ENCODE measurements around the gene MYOD1.

MYOD1 gene

DNA sequence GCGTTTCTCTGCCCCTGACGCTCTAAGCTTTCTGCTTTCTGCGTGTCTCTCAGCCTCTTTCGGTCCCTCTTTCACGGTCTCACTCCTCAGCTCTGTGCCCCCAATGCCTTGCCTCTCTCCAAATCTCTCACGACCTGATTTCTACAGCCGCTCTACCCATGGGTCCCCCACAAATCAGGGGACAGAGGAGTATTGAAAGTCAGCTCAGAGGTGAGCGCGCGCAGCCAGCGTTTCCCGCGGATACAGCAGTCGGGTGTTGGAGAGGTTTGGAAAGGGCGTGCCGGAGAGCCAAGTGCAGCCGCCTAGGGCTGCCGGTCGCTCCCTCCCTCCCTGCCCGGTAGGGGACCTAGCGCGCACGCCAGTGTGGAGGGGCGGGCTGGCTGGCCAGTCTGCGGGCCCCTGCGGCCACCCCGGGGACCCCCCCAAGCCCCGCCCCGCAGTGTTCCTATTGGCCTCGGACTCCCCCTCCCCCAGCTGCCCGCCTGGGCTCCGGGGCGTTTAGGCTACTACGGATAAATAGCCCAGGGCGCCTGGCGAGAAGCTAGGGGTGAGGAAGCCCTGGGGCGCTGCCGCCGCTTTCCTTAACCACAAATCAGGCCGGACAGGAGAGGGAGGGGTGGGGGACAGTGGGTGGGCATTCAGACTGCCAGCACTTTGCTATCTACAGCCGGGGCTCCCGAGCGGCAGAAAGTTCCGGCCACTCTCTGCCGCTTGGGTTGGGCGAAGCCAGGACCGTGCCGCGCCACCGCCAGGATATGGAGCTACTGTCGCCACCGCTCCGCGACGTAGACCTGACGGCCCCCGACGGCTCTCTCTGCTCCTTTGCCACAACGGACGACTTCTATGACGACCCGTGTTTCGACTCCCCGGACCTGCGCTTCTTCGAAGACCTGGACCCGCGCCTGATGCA lies at the start of gene MYOD1:
Gene MYOD1 (plus strand): TSS at position 544 of the 910 bp plus-strand sequence. CDS start 212 bp downstream, at position 756.
- DNase-seq = peak; percentile 25

DNA sequence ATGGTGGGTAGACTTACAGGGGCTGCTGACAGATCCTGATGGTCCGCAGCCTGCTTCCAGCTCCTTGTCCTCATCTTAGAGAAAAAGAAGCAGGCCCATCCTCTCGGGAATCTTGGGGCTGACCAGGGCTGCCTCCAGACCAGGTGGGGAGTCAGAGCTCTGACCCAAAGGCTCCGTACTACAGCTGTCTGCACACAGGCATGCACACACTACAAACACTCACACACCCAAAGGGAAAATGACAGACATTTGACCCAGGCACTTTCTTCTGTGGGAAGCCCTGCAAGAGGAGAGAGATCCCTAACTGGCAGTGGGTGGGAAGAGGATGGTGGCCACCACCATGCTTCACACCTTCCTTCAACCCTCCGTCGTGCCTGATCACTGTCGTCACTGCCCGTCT lies 46.9 kb upstream of the MYOD1 start:
- DNase-seq = no peak

DNA sequence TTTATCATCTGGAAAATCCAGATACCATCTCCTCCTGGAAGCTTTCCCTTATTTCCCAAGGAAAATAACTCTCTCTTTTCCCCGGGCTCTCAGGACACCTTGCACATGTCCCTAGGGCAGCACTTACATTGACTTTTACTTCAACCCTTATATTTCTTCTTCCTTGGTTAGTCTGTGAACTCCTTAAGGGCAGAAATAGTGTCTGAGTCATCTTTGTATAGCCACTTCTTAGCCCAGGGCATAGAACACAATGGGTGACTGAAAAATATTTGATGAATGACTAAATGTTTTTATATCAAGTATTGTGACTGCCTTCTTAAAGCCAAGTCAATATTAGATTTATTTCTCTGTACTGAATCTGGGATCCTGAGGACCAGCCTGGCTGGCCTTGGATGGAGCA lies 45.4 kb upstream of the MYOD1 start:
- peak; percentile 72 for DNase-seq

DNA sequence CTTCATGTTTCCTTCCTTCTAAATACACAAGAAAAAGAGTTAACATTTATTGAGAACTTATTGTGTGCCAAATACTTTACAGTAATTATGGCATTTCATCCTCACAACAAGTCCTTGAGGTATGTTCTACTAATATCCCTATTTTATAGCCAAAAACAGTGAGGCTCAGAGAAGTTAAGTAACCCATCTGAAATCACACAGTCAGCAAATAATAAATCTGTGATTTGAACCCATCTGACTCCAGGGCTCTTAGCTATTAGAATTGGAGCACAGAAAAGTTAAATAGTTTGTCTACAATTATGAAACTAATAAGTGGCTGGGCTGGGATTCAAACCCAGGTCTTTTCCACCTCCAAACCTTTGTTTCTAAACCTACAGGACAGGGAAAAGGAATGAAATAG lies 36.5 kb upstream of the MYOD1 start:
- no peak for DNase-seq

DNA sequence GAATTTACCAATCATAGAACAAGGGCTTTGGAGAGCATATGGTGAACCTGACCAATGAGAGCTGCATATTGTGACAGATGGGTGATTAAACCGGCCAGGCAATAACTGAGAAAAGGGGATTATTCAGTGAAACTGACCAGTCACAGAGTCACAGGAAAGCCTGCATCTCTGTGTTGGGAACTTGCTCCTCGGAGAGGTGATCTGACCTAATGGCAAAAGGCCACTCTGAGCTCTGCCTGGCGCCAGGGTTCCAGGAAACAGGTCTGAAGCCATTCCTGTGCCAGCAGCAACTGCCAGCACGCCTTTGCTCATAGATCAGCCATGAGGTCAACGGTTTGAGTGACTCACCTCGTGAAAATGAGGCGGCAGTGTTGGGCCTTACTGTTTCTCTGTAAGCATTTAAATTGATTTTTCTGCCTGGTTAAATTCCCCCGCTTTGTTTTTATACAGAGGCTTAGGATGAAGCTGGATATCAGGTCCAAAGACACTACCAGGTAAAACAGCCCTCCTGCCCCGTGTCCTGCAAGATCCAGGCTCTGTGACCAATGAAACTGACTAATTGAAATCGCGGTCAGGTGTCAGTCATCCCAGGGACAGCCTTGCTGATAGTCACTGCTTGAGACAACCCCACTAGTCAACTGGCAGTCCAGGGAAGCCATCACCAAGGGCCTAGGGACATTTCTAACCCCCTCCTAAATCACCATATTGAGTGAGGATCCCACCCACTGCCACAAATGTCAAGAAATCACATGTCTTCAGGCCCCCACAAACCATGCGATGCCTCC lies 35.8 kb upstream of the MYOD1 start:
- peak; percentile 92 for DNase-seq

DNA sequence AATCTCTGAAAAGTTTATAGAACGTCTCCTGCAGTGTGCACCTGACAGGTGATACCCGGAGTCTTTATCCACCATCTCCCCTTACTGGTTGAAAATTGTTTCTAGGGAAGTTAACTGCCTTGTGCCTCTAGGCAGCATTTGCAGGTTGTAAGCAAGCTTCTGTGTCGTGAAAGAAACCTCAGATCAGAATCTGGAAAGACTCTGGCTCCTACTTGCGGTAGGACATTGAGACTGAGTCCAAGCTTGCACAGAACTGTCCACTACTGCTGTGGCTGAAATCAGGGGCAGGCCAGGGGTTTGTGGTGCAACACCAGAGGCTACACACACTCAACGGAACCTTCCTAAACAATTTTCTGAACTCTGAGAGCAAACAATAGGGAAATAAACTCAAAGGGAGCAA lies 34.8 kb upstream of the MYOD1 start:
- no peak for DNase-seq

DNA sequence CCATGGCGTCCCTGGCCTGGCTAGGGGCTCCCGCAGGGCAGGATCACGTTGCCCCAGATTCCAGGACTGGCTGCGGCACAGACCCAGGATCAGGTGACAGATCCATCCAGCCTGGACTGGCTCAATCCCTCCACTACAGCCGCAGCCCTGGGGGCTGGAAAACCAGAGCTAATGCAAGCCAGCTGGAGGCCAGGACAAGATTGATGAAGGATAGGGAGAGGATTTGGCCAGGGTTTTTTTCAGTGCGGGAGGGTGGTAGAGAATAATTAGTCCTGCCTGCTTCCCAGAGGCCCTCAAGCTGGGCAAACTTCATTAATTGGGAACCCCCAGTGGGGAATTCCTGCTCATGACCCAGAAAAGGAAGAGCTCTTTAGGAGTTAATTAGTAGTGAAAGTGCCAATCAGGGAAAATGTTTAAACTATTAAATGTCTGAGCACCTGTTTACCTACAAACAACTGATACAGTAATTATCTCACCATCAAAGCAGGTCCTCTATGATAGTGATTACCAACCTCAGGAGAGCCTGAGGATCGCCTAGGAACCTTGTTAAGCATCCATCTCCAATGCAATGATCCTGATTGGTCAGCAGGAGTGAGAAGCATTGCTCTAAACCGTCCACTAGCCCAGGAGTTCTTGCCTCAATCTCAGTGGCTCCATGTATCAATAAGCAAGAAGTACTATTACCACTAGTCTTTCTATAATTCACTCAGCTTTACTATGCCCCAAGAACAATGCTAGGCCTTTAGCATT lies 33.0 kb upstream of the MYOD1 start:
- DNase-seq = peak; percentile 48

DNA sequence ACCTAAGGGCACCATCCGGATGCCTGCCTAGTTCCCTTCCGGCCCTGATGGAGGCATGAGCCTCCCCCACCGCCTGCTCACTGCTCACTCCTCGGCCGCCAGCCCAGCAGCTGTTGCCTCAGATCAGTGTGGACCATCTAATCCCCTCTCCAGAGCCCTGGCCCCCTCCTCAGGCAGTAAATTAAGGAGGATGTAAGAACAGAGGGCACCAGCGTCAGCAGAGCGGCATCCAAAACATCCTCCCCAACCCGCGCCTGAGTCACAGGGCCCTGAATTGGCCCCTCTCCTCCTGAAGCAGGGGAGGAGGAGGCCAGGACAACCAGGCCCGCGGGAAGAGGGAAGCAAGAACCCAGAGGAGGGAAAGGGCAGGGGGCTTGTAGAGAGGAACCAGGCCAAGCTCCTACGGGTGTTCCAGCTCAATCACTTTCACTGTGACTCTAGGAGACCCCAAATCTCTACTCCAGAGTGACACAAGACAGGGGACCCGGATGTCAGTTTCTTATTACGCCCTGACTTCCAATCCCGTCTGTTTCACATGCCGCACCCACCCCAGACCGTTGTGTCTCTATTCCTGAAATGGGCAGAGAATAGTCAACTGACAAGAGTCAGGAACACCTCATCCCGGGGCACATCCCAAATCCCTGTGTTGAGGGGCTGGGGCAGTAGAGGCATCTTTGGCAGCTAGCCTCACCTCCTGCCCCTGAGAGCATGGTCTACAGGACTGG lies 31.3 kb upstream of the MYOD1 start:
- peak; percentile 65 for DNase-seq

DNA sequence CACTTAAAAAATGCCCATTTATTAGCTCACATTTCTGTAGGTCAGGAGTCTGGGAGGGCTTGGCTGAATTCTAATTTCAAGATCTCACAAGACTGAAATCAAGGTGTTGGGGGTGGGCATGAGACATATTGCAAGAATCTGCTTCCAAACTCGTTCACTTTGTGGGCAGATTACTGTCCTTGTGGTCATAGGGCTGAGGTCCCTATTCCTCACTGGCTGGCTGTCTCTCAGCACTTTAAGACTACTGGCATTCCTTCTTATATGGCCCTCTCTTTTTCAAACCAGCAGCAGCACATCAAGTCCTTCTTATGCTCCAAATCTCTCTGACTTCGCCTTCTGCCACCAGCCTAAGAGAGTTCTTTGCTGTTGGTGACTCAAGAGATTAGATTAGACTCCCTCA lies 27.8 kb upstream of the MYOD1 start:
- no peak for DNase-seq

DNA sequence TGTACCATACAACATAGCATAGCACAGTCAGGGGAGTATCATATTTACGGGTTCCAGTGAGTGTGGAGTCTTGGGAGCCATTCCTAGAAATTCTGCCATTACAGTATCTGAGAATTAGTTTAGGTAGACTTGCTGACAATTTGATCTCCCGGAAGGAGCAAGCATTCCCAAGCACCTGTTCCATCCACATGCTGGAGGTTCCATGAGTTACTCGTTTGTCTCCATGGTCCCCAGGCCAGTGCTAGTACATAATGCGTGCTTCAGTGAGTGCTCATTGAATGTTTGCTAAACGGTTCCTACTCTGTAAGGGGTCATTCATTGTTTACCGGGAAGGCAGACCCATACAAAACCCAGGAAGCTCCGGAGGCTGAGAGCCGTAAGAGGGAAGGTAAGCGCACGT lies 27.4 kb upstream of the MYOD1 start:
- no peak for DNase-seq

DNA sequence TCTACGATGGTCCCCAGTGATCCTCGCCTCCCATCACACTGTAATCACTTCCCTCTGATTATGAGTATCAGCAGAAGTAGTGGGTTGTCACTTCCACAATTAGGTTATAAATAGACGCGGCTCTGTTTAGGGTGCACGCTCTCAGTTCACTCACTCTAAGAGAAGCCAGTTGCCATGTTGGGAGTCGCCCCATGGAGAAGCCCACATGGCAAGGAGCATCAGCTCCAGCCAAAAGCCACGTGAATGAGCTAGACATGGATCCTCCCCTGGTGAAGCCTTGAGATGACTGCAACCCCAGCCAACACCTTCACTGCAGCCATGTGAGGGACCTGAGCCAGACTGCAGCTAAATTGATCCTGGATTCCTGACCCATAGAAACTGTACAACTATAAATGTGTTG lies 26.4 kb upstream of the MYOD1 start:
- DNase-seq = no peak

DNA sequence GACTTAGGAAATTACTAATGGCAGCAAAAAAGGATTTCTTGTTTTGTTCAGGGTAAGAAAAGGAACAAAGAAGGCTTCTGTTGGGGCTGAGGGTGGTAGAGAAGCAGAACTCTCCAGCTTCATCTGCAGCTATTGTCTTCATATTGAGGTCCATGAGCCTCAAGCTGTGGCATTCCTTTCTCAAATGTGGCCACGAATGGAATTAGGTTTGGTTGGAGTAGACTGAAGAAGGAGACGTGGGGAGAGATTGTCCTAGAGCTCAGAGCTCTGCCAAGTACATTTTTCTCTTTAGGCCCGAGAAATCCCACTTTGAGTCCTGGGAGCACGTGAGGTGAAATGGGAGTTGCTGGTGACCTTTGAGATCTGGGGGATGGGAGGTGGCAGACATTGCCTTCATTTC lies 25.8 kb upstream of the MYOD1 start:
- DNase-seq = no peak

DNA sequence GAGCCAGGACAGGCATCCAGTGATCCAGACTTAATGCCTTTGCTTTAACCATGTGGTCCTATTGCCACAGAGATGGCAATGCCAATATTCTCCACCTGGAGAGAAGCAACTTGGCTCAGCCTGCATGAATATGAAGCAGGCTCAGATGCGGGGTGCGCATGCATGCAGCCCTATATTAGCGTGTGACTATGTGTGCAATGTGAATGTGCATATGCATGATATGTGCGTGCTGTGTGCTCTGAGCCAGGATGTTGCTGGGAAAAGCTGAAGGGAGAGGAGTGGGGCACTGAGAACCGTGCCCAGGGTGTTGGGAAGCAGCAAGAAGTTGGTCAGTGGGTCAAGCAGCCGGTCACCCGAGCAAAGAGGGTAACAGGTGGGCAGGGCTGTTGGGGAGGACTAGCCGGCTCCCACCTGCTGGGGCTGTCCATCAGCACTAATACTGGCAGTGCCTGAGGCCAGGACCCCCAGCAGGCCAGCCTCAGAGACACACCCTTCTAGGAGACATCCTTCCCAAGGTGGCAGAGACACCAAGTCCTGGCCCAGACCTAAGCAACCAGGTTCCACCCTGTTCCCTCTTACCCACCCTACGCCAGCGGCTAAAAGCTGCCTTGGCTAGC lies 24.8 kb upstream of the MYOD1 start:
- no peak for DNase-seq

DNA sequence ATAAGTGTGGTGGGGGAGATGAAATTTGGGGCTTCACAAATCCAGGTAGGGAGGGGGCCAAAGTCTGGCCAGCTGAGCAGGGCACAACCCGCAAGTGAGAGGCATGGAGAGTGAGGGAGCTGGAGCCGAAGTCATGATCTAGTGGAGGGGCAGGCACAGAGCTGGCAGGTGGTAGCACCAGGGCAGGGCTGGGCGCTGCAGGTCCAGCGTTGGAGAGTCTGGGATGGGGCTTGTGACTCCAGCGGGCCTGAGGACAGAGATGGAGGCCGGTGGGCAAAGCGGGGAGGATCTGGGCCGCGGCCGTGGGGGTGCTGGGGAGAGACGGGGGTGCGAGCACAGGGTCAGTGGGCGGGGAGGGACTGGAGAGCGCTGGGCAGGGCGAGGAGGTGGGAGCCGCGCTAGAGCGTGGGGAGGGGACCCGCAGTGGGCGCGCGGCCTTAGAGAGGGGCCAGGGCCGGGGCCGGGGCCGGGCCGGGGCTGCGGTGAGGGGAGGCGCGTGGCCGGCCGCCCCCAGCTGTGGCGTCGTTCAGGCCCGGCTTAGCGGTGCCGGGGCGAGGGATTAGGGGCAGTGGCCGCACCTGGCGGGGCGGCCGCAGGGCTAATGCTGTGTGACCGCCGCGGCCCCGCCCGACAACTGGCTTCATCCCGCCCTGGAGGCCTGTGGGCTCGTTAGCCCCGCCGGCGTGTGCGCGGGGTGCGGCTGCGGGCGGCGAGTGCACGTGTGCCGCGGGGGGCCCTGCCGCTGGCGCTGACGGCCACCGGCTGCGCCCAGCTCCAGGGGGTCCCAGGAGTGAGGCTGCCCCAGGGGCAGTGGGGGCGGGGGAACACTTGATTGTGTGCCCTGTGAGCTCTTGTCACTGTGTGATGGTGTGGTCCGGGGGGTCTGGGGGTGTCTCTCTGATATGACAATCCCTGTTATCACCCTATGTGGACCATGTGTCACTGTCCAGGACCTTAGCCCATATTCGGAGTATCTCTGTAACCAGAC lies 23.6 kb upstream of the MYOD1 start:
- DNase-seq = no peak

DNA sequence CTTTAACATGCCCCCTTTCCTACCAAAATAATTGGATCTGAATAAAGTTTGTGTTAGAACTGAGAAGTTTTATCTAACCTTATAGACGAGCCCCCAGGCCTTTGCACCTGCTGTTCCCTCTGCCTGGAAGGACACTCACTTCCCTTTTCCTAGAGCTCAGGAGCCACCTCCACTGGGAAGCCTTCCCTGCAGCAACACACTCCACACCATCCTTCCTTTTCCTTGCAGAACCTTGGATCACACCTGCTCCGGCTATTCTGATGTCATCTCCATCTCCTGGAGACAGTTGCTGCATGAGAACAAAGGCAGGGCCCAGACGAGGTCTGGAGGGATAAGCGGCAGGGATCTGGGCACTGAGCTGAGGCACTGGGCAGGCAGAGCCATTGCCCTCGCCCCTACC lies 22.6 kb upstream of the MYOD1 start:
- DNase-seq = no peak

DNA sequence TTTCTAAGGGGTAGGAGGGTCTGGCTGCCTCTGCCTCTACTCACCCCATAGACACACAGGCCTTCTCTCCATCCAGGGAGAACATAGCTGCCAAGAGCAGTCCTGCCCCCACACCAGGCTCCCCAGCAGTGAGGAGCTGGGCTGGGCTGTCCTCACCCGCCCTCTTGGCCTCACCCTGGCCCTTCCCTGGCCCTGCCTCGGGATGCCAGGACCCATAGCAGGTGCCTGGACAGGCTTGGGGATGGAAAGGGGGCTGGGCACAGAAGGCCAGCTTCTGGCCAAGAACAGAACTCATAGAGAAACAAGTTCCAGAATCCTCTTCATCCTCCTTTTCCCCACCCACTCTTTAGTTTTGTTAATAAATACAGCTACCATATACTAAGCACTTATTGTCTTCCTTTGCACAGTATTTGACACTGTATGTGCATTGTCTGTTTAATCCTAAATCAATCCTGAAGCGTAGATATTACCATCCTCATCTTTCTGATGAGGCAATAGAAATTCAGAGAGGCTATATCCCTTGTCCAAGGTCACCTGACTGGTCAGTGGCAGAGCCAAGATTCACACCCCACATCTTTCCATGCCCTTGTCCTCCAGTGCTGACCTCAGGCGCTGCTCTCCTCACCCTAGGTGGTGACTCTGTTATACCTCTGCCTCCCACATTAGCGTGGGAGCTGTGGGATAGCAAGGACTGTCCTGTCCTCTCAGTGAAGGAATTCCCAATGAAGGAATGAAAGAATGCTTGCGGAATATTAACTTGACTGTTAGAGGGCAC lies 22.0 kb upstream of the MYOD1 start:
- no peak for DNase-seq

DNA sequence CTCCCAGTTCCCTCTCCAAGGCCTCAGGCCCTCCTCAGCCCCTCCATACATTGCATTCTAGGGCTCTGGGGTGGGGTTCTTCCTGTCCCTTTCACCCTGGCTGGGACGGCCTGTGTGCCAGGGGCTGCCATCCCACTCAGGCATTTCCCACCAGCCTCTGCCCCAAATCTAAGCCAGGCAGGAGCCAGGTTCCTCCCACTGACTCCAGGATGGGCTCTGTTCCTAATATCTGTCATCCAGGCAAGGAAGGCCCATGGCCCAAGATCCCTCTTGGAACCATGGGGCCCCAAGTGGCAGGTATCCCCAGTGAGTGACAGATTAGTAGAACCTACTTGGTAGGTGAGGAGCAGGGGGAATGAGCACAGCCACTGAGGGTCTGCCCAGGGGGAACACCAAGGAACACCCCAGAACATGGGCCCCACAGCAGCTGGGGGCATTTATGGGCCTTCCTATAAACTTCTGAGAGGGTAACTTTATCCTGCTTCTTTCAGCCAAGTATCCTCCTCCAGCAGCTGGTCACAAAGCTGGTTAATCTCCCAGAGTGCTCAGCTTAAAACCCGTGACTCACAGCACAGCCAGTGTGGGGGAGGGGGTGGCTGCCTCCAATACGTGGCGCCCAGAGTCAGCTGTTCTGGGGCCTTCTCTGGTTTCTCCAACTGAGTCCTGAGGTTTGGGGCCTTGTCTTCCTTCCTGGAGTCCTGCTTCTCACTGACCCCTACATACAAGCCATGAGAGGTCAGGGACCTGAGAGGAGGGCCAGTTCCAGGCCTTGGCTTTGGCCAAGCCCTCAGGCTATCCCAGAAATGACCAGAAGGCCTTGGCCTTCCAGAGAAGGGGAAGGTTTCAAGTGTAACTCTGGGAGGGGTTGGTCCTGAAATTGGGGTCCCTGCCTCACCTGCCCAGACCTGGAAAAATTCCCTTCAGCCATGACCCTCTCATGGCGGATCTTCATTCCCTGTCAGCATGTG lies 19.9 kb upstream of the MYOD1 start:
- peak; percentile 16 for DNase-seq

DNA sequence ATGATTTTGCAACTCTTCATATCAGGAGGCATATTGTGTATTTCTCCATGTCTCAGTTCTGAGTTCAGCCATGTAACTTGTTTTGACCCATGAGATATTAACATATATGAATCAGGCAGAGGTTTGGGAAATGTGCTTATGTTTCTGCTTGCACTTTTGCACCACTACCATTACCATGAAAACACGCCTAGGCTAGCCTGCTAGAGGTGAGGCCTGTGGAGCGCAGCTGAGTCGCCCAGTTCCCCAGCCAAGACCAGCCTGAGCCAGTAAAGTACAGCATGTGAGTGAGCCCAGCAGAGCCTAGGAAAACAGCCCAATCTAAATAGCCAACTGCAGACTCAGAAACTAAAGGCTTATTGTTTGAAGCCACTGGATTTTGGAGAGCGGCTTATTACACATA lies 18.4 kb upstream of the MYOD1 start:
- DNase-seq = no peak

DNA sequence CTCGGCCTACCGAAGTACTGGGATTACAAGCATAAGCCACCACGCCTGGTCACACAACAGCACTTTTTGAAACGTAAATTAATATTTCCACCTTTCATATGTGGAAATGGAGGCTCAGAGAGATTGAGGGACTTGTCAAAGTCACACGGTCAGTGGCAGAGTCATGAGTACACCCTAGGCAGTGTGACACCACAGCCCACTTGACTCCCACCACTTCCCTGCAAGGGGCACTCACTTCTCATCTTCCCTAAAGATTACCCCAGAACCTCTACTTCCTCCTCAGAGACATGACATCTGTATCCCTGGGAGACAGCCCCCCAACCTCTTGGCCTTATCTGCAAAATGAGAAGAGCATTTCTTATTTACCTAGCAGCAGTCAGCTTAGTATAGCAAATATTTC lies 16.5 kb upstream of the MYOD1 start:
- DNase-seq = no peak

All from EL (cell line).